ENCODE measurements around the gene ATMIN.

ATMIN gene

DNA sequence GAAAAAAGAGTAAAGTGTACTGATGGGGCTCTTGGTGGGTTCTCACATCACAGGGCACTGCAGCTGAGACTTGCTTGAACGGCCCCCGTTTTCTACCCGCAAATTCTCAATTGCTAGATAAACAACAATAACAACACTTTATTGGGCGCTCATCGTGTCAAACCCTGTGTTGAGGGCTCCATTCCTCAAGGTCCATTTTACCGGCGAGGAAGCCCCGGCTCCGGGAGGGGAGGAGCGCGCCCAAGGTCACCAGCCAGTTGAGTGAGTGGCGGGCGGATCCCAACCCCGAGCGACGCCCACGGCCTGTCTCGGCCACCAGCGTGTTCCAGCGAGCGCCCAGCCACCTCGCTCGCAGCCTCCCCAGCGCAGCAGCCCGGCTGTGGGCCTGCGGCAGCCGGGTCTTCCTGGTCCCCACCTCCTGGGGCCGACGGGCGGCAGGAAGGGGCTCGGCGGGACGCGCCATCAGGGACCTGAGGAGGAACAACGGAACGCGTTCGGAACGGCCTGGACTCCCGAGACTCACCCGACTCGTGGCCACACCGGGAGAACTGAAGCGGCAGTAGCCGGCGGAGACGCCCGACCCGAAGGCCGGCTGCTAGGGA is 29.3 kb upstream of the ATMIN start:
- no peak for DNase-seq (ENCODE audit: low spot score)

DNA sequence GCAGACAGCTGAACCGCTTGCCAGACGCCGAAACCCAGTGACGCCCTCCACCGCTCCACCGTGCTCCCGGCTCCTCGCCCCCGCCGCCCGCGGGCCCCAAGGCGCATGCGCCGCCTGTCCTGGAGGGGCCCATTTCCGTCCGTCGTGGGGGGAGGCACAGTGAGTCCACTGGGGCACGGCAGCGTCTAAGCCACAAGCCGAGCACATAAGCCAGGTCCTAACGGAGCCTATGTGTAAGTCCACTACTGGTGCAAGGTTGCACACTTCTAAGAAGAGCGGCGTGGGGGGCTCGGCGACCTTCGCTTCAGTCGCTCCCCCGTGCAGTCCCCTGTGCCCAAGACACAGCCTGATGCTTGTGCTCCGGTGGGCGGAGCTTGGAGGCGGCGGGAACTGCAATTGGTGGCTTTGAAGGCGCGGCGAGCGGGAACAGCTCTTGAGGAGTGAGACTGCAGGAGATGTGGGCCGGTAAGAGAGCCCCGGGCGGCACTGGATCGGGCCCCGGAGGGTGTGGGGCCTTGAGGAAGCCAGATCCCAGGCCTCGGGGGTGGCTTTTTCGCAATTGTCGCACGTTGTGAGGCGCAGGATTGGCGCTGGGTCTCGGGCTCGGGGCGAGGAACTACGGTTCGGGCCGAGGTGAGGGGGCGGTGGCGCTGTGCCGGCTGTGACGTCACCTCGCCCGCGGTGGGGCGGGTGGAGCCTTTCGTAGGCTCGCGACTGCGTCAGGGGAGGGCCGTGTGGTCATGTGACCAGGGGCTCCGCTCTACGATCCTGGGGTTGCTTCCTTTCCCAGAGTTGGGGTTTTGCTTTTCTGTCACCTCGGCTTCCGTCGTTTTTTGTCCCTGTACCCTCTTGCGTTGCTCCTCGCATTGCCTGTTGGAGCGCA is 28.6 kb upstream of the ATMIN start, which contains the start of the genes CENPN and CMC2:
Gene CENPN, plus strand, starts transcription at position 402 of the 883 bp plus-strand sequence. CDS start 4,726 bp downstream, outside the sequence.
Gene CMC2, minus strand, starts transcription at position 73 of the 883 bp plus-strand sequence. CDS start 9,491 bp downstream, outside the sequence.
- DNase-seq (ENCODE audit: low spot score): peak; percentile 82

DNA sequence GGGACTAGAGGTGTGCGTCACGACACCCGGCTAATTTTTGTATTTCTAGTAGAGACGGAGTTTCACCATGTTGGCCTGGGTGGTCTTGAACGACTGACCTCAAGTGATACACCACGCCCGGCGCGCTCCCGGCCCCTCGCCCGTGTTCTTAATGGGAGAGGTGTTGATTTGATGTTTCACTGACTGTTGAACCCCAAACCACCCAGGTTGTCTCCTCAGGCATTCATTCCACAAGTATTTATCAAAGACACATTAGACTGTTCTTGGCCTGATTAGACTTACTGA is 27.2 kb upstream of the ATMIN start:
- no peak for DNase-seq (ENCODE audit: low spot score)

DNA sequence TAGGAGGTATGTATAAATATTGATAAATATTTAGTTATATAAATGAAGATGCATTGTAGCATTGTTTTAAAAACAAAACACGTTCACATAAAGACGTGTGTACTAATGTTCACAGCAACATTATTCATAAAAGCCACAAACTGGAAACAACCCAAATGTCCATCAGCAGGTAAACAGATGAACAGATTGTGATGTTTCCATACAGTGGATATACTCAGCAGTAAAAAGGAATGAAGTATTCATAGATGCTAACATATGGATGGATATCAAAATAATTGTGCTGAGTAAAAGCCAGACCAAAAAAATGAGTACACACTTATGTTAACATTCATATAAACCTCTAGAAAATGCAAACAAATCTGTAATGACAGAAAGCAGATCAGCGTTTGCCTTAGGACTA is 22.7 kb upstream of the ATMIN start:
- no peak for DNase-seq (ENCODE audit: low spot score)

DNA sequence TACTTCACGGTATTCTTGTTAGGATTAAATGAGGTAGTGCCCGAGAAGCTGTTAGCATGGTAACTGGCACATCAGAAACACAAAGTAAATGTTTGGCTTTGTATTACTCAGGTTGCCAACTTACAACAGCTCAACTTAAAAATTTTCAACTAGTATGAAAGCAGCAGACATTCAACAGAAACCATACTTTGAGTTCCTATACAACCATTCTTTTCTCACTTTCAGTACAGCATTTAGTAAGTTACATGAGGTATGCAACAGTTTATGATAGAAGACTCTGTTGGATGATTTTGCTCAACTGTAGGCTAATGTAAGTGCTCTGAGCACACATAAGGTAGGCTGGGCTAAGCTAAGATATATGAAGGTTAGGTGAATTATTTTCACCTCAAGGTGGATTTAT is 21.0 kb upstream of the ATMIN start:
- DNase-seq (ENCODE audit: low spot score): no peak

DNA sequence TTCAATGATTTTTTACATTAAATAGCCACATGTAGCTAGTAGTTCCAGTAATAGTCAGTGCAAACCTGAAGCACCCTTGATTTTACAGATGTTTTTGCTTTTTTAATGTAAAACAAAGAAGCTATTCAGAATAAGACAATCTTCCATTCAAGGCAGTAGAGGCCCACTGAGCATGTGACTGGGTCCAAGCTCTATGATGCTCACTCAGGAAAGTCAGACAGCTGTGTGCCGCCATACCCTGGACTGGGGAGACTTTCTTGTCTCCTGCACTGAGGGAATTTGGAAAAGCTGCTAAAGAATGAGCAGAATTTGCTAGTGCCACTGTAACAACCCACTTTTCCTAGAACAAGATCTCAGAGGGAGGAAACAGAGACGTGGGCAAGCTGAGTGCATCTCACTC is 17.1 kb upstream of the ATMIN start:
- peak; percentile 81 for DNase-seq (ENCODE audit: low spot score)

DNA sequence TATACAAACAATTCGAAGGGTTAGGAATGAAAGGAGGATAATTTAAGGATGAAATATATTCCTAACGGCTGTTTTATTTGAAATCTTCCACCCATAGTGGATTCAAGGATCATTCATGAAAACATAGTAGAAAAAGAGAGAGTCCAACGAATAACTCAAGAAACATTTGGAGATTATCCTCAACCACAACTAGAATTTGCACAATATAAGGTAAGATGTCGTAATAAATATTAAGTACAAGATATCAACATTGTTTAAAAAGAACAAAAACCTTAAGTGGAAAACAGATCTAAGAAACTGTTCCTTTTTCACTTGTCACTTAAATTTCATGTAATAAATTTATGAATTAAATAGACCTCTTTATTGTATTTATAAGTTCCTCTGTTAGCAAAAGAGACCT is 9.2 kb upstream of the ATMIN start:
- no peak for DNase-seq (ENCODE audit: low spot score)

DNA sequence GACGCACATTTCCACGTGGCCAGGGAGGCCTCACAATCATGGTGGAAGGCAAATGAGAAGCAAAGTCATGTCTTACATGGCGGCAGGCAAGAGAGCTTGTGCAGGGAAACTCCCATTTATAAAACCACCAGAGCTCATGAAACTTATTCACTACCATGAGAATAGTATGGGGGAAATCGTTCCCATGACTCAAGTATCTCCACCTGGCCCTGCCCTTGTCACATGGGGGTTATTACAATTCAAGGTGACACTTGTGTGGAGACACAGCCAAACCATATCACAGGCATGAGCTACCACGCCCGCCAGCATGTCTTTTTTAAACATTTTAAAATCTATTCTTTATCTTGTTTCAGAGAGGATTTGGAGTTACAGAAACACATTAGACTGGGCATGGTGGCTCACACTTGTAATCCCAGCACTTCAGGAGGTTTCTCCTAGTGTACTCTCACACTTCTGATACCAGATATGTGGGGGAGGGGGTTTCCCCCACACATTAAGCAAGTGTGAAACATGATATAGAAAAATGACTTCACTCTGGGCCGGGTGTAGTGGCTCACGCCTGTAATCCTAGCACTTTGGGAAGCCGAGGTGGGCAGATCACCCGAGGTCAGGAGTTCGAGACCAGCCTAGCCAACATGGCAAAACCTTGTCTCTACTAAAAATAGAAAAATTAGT is 5.6 kb upstream of the ATMIN start:
- no peak for DNase-seq (ENCODE audit: low spot score)

DNA sequence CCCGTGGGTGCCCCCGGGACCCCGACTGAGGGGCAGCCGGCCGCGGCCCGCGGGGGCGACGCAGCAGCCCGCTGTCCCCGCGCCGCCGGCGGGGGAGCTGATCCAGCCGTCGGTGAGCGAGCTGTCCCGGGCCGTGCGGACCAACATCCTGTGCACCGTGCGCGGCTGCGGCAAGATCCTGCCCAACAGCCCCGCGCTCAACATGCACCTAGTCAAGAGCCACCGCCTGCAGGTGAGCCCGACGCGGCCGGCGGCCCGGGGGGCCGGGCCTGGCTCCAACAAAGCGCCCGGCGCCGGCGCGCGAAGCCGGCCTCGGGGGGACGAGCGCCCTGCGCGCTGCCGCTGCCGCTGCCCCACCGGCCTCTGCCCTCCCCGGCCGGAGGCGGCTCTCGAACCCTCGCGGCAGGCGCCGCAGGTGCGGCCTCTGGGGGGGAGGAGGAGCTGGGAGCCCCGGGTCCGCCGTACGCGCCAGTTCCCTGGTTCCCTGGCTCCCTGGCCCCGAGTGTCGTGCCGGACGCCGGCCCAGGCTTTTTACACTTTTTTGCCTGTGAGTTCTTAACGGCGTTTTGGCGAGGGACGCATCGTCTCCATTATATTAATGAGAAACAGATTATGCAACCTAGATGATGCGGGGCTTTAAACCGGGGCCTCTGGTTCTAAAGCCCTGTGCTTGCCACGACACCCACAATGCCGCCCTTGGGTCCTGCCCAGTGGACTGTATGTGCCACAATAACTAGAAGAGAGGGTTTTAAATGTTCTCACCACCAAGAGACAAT is 521 bp downstream of the ATMIN start:
- DNase-seq (ENCODE audit: low spot score): no peak

GRCh38 chr16:81036751-81037350 is 1.2 kb downstream of the ATMIN start:
- no peak for DNase-seq (ENCODE audit: low spot score)

DNA sequence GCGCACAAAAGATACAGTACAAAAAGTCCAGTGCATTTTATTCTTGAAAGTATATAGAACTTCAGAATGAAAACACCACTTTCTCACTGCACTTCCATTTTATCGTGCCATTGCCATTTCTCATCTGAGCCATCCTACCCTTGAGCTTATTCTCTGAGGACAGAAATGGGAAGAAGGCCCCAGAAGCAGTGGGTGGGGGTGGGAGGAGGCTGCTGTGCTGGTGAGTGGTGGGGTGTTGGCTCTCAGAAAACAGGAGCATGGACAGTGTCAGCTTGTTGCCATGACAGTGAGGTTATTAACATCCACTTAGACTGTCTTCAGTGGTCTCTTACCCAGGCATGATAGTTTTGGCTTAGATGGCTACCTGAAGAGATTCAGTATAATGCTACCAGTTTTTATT is 4.5 kb downstream of the ATMIN start:
- no peak for DNase-seq (ENCODE audit: low spot score)

DNA sequence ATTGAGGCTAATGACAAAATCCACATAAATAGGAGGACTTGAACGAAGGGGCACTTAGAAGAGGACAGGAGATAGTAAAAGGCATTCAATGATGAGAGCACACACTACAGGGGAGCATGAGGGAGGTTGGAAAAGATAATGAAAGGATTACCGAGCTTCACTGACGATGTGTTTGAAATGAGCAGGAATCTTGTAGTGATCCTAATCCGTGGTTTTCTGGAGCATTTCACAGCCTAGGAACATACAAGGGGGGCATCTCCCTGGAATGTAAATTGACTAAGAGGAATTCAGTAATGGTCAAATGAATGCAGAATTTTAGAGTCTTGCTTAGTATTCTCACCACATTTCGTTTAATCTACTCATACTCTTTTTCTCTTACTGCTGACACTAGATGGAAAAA is 5.2 kb downstream of the ATMIN start:
- no peak for DNase-seq (ENCODE audit: low spot score)

DNA sequence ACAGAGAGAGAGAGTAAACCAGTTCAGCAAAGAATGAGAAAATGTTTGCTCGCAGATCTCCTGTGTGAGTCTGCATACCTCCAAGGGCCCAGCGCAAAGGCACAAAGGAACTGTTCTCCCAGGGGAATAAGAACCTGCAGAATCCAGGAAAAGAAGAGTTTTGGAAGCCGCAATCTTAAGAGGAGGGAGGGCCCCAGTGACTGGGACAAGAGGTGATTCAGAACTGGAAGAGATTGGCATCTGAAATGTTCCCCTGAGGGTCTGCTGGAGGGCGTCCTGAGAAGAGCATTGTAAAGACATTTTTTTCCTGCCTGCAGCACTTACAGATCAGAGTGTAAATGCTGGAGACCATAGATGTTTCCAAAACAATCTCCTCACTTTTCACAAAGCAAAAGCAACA is 6.1 kb downstream of the ATMIN start:
- DNase-seq (ENCODE audit: low spot score): no peak

DNA sequence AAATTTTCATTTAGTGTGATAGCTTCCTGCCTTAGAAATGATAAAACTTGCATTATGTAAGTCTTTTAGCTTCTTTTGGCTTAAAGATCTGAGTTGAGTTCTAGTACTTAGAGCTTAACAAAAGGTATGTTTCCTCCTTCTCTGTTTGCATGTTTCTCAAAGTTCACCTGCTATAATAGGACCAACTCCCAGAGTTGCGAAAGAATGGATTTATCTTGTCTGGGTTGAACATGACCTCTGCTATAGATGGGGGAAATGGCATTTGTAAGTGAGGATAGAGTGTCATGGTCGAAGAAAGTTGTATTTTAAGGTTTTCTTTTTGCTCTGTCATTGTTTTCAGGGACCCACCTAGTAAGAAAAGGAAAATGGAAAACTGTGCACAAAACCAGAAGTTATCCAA is 7.2 kb downstream of the ATMIN start:
- DNase-seq (ENCODE audit: low spot score): no peak

DNA sequence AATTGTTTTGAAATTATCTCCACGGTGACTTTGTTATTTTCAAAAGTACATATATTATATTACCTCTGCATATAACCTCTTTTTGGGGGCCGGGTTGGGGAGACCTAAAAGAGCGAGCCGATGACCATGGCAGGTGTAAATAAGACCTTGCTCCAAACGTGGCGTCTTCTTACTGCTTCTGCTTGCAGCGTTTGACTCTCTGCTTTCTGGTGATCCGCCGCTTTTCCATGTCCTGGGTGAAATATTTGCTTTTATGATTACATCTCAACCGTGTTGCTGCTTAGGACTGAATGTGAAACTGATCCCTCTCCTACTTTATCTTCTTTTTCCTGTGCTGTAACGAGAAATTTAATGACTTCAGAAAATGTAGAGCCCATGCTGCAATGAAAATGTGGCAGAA is 18.1 kb downstream of the ATMIN start:
- DNase-seq (ENCODE audit: low spot score): no peak

- DNase-seq (ENCODE audit: low spot score): no peak
Observed at GRCh38 chr16:81060576-81061306, 25.1 kb downstream of the ATMIN start.

DNA sequence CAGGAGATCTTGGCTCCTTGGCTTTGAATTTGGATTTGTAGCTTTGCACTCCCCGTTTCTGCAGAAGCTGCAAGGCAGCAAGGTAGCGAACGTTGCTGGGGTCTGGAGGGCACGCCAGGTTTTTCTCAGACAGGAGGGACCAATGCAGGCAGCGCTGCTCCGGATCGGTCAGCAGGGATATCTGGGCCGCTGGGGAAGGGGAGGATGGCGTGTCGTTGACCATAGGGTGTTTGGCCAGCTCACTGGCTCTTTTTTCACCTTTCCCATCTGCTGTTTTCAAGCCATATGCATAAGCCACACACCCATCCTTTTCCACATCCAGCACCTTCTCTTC is 25.6 kb downstream of the ATMIN start:
- DNase-seq (ENCODE audit: low spot score): no peak

GRCh38 chr16:81061871-81062608 is 26.4 kb downstream of the ATMIN start:
- DNase-seq (ENCODE audit: low spot score): no peak

GRCh38 chr16:81066681-81067080 is 31.0 kb downstream of the ATMIN start:
- DNase-seq (ENCODE audit: low spot score): no peak

- no peak for DNase-seq (ENCODE audit: low spot score)
Observed at GRCh38 chr16:81067166-81067565, 31.5 kb downstream of the ATMIN start.

- DNase-seq (ENCODE audit: low spot score): no peak
Observed at GRCh38 chr16:81069063-81069462, 33.4 kb downstream of the ATMIN start.

All from COLO829 (cell line).